Lower leg skin (tissue), 4 donors: ENCODE measurements around the gene FOSB. TPM values are rescaled to one million over a fixed set of nuclear protein-coding genes. Genes with fewer than 3 reads are reported as not detected.

ENCODE experiments used
- DNase-seq, 2 donors: peaks; one replicate each; pipeline ENCODE4 v3.0.0-alpha.2; 2019; ENCODE audit warnings: low spot score in 2 of 2
- H3K4me3 ChIP-seq: fragments of 200-600 bp; sonication (generic); 2 replicates; pipeline ENCODE4 v1.5.1; 2017; ENCODE audit warnings: mild to moderate bottlenecking, low read depth; ENCODE audit not compliant: poor library complexity, severe bottlenecking
- CTCF ChIP-seq, 3 donors: fragments of 450-650 bp; IDR thresholded peaks; one replicate each; pipeline ENCODE4 v1.5.1; 2016; ENCODE audit warnings: antibody characterized with exemption in 3 of 3, mild to moderate bottlenecking in 3 of 3, moderate library complexity in 2 of 3
- POLR2A ChIP-seq, 2 donors: fragments of 450-650 bp; IDR thresholded peaks; one replicate each; pipeline ENCODE4 v1.6.1; 2016 to 2017; ENCODE audit warnings: antibody characterized with exemption in 2 of 2, mild to moderate bottlenecking in 1 of 2, moderate library complexity in 1 of 2
- WGBS, 2 donors: methylation state at CpG; one replicate each; pipeline ENCODE4 v1.1.5; 2018; 5-methylcytosine and 5-hydroxymethylcytosine counted together
- intact Hi-C: fragments of 100-400 bp; cut with DNase I; formaldehyde crosslinking; loops from one replicate; pipeline ENCODE4 v1.15.0; 2023; ENCODE audit warnings: low total_unique reads
- total RNA-seq, 4 donors: library from RNA; depleted of rRNA; stranded (reverse); fragments of >200 nt; gene quantifications; one replicate each; pipeline ENCODE4 v1.1.0, GENCODE V29; 2016

FOSB gene
- total RNA-seq, 4 donors from 2014 or later, result 5.9 to 18.2 (median 11.2) TPM

- intact Hi-C loops, result no loop called here
- 93 to 94% methylated on average over 3 of the region's 3 CpGs for WGBS, 2 donors
- TF ChIP-seq POLR2A (IDR thresholded peaks at IDR 0.05), result no peak
- TF ChIP-seq CTCF (IDR thresholded peaks at IDR 0.05), result no peak
- no peak overlapping the region for H3K4me3 ChIP-seq
- DNase-seq, result no peak
These were observed 30.5 kb upstream of the FOSB start for GRCh38 chr19:45437328-45437727.

GRCh38 chr19:45439190-45439568, 28.6 kb upstream of the FOSB start:
- no peak for DNase-seq
- TF ChIP-seq CTCF (IDR thresholded peaks at IDR 0.05) (no peak), POLR2A (IDR thresholded peaks at IDR 0.05) (no peak)
- no peak overlapping the region for H3K4me3 ChIP-seq
- intact Hi-C loops, result no loop called here
- WGBS, 2 donors, result 35 to 40% methylated on average over 10 of the region's 10 CpGs

- 1% methylated on average over 24 to 57 of the region's 78 CpGs for WGBS, 2 donors
- H3K4me3 ChIP-seq, result peak overlapping the region; percentile 16
These were observed 28.1 kb upstream of the FOSB start for GRCh38 chr19:45439569-45440258.

GRCh38 chr19:45440259-45440638, 27.5 kb upstream of the FOSB start:
- no peak for DNase-seq
- WGBS, 2 donors, result 63 to 67% methylated on average over 9 of the region's 9 CpGs
- H3K4me3 ChIP-seq, result no peak overlapping the region
- intact Hi-C loops, result loop anchor here (2.0 kb wide), 1 partner anchor 35 kb away; no protein-coding TSS in a partner anchor
- TF ChIP-seq CTCF (IDR thresholded peaks at IDR 0.05), result no peak
- TF ChIP-seq POLR2A (IDR thresholded peaks at IDR 0.05), result no peak

More at GRCh38 chr19:45439569-45440258, 28.1 kb upstream of the FOSB start:
- no peak for TF ChIP-seq POLR2A (IDR thresholded peaks at IDR 0.05)
- TF ChIP-seq CTCF (IDR thresholded peaks at IDR 0.05), result peak in 1 of 3 donors; percentile 78
- DNase-seq, result peak in 1 of 2 donors; percentile 97
- intact Hi-C loops, result loop anchor here (2.0 kb wide), 1 partner anchor 35 kb away; no protein-coding TSS in a partner anchor

GRCh38 chr19:45440873-45441654, 26.7 kb upstream of the FOSB start:
- TF ChIP-seq CTCF (IDR thresholded peaks at IDR 0.05), result no peak
- TF ChIP-seq POLR2A (IDR thresholded peaks at IDR 0.05), result no peak
- no peak overlapping the region for H3K4me3 ChIP-seq
- intact Hi-C loops, result loop anchor here (2.0 kb wide), 1 partner anchor 34 kb away; no protein-coding TSS in a partner anchor
- 88 to 90% methylated on average over 9 of the region's 9 CpGs for WGBS, 2 donors
- DNase-seq, result no peak
